ENCODE results near the gene IQCE.

DNA sequence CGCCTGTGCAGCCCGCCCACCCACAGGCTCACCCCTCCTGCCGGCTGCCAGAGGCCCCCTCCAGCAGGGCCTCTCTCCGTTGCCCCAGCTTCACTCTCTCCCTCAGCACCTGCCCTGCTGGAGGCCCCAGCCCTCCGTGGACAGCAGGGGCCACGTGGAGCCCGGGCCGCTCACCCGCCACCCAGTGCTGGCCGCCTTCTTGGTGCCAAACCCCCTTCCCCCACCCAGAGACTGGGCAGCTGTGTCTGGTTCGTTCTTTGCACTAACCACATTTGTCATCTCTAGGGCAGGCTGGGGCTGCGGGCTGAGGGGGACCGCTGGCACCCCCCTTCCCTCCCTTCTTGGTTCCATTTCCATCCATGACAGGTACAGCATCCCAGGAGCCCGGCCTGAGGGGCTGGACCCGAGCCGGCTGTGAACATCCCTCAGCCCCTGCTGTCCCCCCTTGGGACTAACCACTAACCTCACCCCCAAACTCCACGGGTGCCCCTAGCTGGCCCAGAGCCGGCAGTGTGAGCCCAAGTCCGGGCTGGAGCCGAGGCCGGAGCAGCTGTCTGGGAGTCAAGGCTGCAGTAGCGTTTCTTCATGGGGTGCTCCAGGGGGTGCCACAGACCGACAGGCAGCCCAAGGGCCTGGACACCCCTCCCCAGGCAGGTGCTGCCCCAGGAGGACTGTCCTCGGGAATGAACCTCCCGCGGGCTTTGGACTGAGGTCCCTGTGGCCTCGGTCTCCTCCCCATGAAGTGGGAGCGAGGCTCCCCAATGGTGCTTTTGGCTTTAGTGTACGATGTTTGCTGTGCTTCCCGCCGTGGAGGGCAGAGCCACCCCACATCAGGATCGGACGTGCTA is 103.7 kb downstream of the IQCE start:
- TF ChIP-seq, protein P1, sequence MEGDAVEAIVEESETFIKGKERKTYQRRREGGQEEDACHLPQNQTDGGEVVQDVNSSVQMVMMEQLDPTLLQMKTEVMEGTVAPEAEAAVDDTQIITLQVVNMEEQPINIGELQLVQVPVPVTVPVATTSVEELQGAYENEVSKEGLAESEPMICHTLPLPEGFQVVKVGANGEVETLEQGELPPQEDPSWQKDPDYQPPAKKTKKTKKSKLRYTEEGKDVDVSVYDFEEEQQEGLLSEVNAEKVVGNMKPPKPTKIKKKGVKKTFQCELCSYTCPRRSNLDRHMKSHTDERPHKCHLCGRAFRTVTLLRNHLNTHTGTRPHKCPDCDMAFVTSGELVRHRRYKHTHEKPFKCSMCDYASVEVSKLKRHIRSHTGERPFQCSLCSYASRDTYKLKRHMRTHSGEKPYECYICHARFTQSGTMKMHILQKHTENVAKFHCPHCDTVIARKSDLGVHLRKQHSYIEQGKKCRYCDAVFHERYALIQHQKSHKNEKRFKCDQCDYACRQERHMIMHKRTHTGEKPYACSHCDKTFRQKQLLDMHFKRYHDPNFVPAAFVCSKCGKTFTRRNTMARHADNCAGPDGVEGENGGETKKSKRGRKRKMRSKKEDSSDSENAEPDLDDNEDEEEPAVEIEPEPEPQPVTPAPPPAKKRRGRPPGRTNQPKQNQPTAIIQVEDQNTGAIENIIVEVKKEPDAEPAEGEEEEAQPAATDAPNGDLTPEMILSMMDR (IDR thresholded peaks at IDR 0.05), result no peak
- TF ChIP-seq POLR2A (IDR thresholded peaks at IDR 0.05) (no peak), POLR2AphosphoS5 (IDR thresholded peaks at IDR 0.05) (no peak)

Data from upper lobe of left lung (tissue), 4 donors.